Renal pelvis (tissue), 4 donors: ENCODE results near the gene GNB1L. TPM values are rescaled to one million over a fixed set of nuclear protein-coding genes. Genes with fewer than 3 reads are reported as not detected.

Experiments used
- DNase-seq: peaks from one replicate; pipeline ENCODE4 v3.0.0-alpha.2; 2013
- polyA plus RNA-seq, 3 donors: library from polyadenylated mRNA; unstranded; fragments of 120-200 nt; gene quantifications; one replicate each; pipeline ENCODE4 v1.2.1, GENCODE V29; 2013; ENCODE audit not compliant: insufficient read length in 3 of 3

Gene GNB1L
- polyA plus RNA-seq, 3 donors = 5.6 to 8.3 (median 7.2) TPM

GRCh38 chr22:19811811-19812771 lies 42.6 kb downstream of the GNB1L start:
- DNase-seq = no peak

GRCh38 chr22:19811211-19811621 lies 43.5 kb downstream of the GNB1L start:
- no peak for DNase-seq

- DNase-seq = no peak
These were observed 44.1 kb downstream of the GNB1L start for GRCh38 chr22:19810381-19811201.

GRCh38 chr22:19809741-19810140 lies 44.9 kb downstream of the GNB1L start:
- no peak for DNase-seq

GRCh38 chr22:19808873-19809478 lies 45.7 kb downstream of the GNB1L start:
- no peak for DNase-seq

GRCh38 chr22:19807914-19808872 lies 46.5 kb downstream of the GNB1L start:
- DNase-seq = no peak

GRCh38 chr22:19807161-19807913 lies 47.3 kb downstream of the GNB1L start:
- DNase-seq = no peak

- no peak for DNase-seq
These were observed 48.2 kb downstream of the GNB1L start for GRCh38 chr22:19806213-19807160.

GRCh38 chr22:19805821-19806212 lies 48.9 kb downstream of the GNB1L start:
- no peak for DNase-seq

- no peak for DNase-seq
These were observed 50.9 kb downstream of the GNB1L start for GRCh38 chr22:19803736-19804267.

- DNase-seq = no peak
These were observed 51.6 kb downstream of the GNB1L start for GRCh38 chr22:19802894-19803735.

GRCh38 chr22:19802001-19802893 lies 52.4 kb downstream of the GNB1L start:
- DNase-seq = no peak

GRCh38 chr22:19801340-19802000 lies 53.2 kb downstream of the GNB1L start:
- DNase-seq = no peak

- DNase-seq = no peak
These were observed 53.9 kb downstream of the GNB1L start for GRCh38 chr22:19800761-19801244.

- no peak for DNase-seq
These were observed 54.4 kb downstream of the GNB1L start for GRCh38 chr22:19800306-19800705.
